ENCODE data around the gene CADPS.

- no peak for TF ChIP-seq POLR2A (IDR thresholded peaks at IDR 0.05; ENCODE audit: low read length)
- no peak for TF ChIP-seq GATA1 (IDR thresholded peaks at IDR 0.05; ENCODE audit: low read depth, low read length)
These were observed 509.1 kb downstream of the CADPS start for GRCh38 chr3:62366126-62366484.
